OCI-LY3 (cell line): ENCODE results near the gene FAM185A.
A peak's percentile ranks its signal among the peaks of the same experiment; 100 is the strongest.
"Not testable (repeated sequence)": the region's sequence is repeated elsewhere in the genome, so short reads cannot be mapped to it uniquely, and the experiment has no call there.

Experiments
- H2AFZ ChIP-seq: fragments of 200-600, 300-600 bp; shearing (Covaris generic); 2 replicates; pipeline ENCODE4 v1.6.0; 2014; ENCODE audit warnings: antibody characterized with exemption, low read depth, low read length
- H3K27ac ChIP-seq: fragments of 200-600, 300-600 bp; sonication (generic); 2 replicates; pipeline ENCODE4 v1.5.1; 2014; ENCODE audit warnings: mild to moderate bottlenecking, low read length, moderate library complexity, mixed read lengths
- H3K27me3 ChIP-seq: fragments of 200-600, 300-600 bp; sonication (generic); 2 replicates; pipeline ENCODE4 v1.6.1; 2014; ENCODE audit warnings: low read depth, low read length, mixed read lengths
- H3K36me3 ChIP-seq: fragments of 200-600, 300-600 bp; sonication (generic); replicated peaks from 2 replicates; pipeline ENCODE3; 2014; ENCODE audit warnings: low read depth, low read length, mixed read lengths
- H3K4me1 ChIP-seq: fragments of 300-600, 200-600 bp; sonication (generic); 2 replicates; pipeline ENCODE4 v1.6.1; 2014; ENCODE audit warnings: low read length, mixed read lengths
- H3K4me2 ChIP-seq: fragments of 200-600, 300-600 bp; sonication (generic); 2 replicates; pipeline ENCODE4 v1.6.1; 2014; ENCODE audit warnings: low read length, mixed read lengths
- H3K4me3 ChIP-seq: fragments of 300-600, 200-600 bp; sonication (generic); 2 replicates; pipeline ENCODE4 v1.5.1; 2014; ENCODE audit warnings: antibody characterized with exemption, mild to moderate bottlenecking, low read length, moderate library complexity
- H3K79me2 ChIP-seq: fragments of 300-600, 200-600 bp; shearing (Covaris generic); 2 replicates; pipeline ENCODE4 v1.6.1; 2014; ENCODE audit warnings: mild to moderate bottlenecking, low read length, mixed read lengths
- H3K9ac ChIP-seq: fragments of 300-600, 200-600 bp; shearing (Covaris generic); 2 replicates; pipeline ENCODE4 v1.6.0; 2014; ENCODE audit warnings: mild to moderate bottlenecking, low read length, moderate library complexity
- H3K9me3 ChIP-seq: fragments of 200-600, 300-600 bp; shearing (Covaris generic); 2 replicates; pipeline ENCODE4 v1.6.1; 2014; ENCODE audit warnings: low read length, mixed read lengths; ENCODE audit not compliant: insufficient read depth
- H4K20me1 ChIP-seq: fragments of 200-600, 300-600 bp; sonication (generic); 2 replicates; pipeline ENCODE4 v1.6.1; 2016; ENCODE audit warnings: low read length, mixed read lengths; ENCODE audit not compliant: insufficient read depth
- TF ChIP-seq, protein P1 (sequence below): fragments of 200-600, 300-600 bp; sonication (generic); IDR thresholded peaks from 2 replicates; pipeline ENCODE4 v1.5.1; 2014; ENCODE audit warnings: antibody characterized with exemption, low read length, low read depth

Gene FAM185A

GRCh38 chr7:102742002-102742771 is 6.6 kb upstream of the FAM185A start:
- H3K79me2 ChIP-seq, H4K20me1 ChIP-seq, H3K4me1 ChIP-seq, H3K27me3 ChIP-seq, H3K4me3 ChIP-seq, H3K27ac ChIP-seq, H2AFZ ChIP-seq, H3K36me3 ChIP-seq, H3K4me2 ChIP-seq, H3K9ac ChIP-seq, H3K9me3 ChIP-seq: not testable (repeated sequence)

- not testable (repeated sequence) for H3K27ac ChIP-seq, H3K27me3 ChIP-seq, H3K79me2 ChIP-seq, H3K4me2 ChIP-seq, H3K4me3 ChIP-seq, H3K9me3 ChIP-seq, H3K36me3 ChIP-seq, H3K4me1 ChIP-seq, H2AFZ ChIP-seq, H4K20me1 ChIP-seq, H3K9ac ChIP-seq
Measured at GRCh38 chr7:102743861-102744260, 4.9 kb upstream of the FAM185A start.

GRCh38 chr7:102745494-102746288 is 3.1 kb upstream of the FAM185A start:
- H3K27ac ChIP-seq, H4K20me1 ChIP-seq, H3K79me2 ChIP-seq, H3K4me2 ChIP-seq, H2AFZ ChIP-seq, H3K36me3 ChIP-seq, H3K4me3 ChIP-seq, H3K9me3 ChIP-seq, H3K9ac ChIP-seq, H3K27me3 ChIP-seq: not testable (repeated sequence)
- peaks cover 12% of the 10 kb centered on the region for H3K4me1 ChIP-seq
- TF ChIP-seq, protein P1, sequence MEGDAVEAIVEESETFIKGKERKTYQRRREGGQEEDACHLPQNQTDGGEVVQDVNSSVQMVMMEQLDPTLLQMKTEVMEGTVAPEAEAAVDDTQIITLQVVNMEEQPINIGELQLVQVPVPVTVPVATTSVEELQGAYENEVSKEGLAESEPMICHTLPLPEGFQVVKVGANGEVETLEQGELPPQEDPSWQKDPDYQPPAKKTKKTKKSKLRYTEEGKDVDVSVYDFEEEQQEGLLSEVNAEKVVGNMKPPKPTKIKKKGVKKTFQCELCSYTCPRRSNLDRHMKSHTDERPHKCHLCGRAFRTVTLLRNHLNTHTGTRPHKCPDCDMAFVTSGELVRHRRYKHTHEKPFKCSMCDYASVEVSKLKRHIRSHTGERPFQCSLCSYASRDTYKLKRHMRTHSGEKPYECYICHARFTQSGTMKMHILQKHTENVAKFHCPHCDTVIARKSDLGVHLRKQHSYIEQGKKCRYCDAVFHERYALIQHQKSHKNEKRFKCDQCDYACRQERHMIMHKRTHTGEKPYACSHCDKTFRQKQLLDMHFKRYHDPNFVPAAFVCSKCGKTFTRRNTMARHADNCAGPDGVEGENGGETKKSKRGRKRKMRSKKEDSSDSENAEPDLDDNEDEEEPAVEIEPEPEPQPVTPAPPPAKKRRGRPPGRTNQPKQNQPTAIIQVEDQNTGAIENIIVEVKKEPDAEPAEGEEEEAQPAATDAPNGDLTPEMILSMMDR = peak; percentile 24; the same call in 1 of the 2 replicates

- H3K9ac ChIP-seq = peak overlapping the region; percentile 74; the same call in 1 of the 2 replicates
- H2AFZ ChIP-seq, H3K9me3 ChIP-seq: not testable (repeated sequence)
Measured at GRCh38 chr7:102749445-102749786, 617 bp downstream of the FAM185A start.

DNA sequence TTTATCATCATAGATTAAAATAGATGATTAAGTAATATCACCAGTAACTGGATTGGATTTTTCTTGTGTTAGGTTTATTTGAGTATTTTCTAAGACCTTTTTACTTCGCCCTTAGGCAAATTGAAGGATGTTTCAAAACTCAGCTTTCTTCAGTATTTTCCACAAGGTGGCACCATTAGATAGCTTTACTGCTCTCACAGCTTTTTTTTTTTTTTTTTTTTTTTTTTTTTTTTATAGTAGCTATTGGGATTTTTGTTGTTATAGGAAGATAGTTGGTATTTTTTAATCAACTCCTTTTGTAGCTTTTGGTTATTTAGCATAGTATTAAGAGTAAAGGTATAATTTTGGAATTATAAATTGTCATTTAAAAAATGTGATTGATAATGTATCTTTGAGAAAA is 9.4 kb downstream of the FAM185A start:
- not testable (repeated sequence) for H3K4me2 ChIP-seq, H3K36me3 ChIP-seq, H3K79me2 ChIP-seq, H4K20me1 ChIP-seq, H3K4me1 ChIP-seq, H3K27me3 ChIP-seq, H3K4me3 ChIP-seq, H3K27ac ChIP-seq, H3K9ac ChIP-seq, H2AFZ ChIP-seq, H3K9me3 ChIP-seq
- TF ChIP-seq, protein P1 = peak; percentile 34

More at GRCh38 chr7:102749445-102749786, 617 bp downstream of the FAM185A start:
- peak overlapping the region; percentile 70 for H3K4me2 ChIP-seq
- not testable (repeated sequence) for H3K27me3 ChIP-seq, H3K4me1 ChIP-seq, H3K27ac ChIP-seq, H4K20me1 ChIP-seq, H3K36me3 ChIP-seq, H3K79me2 ChIP-seq
- peak overlapping the region; percentile 83 for H3K4me3 ChIP-seq

DNA sequence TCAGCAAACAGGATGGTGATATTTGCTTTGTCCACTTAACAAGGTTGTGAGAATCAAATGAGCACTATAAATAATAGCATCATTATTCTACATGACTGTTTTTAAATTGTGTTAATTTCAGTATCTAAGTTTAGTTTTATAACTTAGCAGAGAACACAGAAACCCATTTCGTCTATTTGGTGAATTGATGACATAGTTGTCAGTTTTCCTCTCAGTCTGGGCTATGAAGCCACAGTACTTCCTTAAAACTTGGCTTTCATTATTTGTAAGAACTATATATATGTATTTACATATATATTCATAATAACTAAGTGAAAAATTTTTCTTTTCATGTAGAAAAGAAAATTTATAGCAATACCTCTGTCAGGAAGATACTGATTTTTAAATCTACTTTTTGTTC is 11.1 kb downstream of the FAM185A start:
- not testable (repeated sequence) for H3K4me1 ChIP-seq, H3K36me3 ChIP-seq, H3K4me3 ChIP-seq, H3K27me3 ChIP-seq, H3K79me2 ChIP-seq, H2AFZ ChIP-seq, H3K9me3 ChIP-seq, H3K27ac ChIP-seq, H3K9ac ChIP-seq, H4K20me1 ChIP-seq
- H3K4me2 ChIP-seq = peak overlapping the region; percentile 50

GRCh38 chr7:102761234-102761633 is 12.4 kb downstream of the FAM185A start:
- not testable (repeated sequence) for H3K4me2 ChIP-seq

GRCh38 chr7:102763295-102763905 is 14.6 kb downstream of the FAM185A start:
- not testable (repeated sequence) for H3K4me1 ChIP-seq, H3K9ac ChIP-seq, H3K27me3 ChIP-seq, H3K9me3 ChIP-seq, H4K20me1 ChIP-seq, H2AFZ ChIP-seq, H3K27ac ChIP-seq, H3K4me3 ChIP-seq, H3K4me2 ChIP-seq, H3K79me2 ChIP-seq, H3K36me3 ChIP-seq

More at GRCh38 chr7:102761234-102761633, 12.4 kb downstream of the FAM185A start:
- H3K79me2 ChIP-seq, H3K36me3 ChIP-seq, H3K27ac ChIP-seq, H3K9ac ChIP-seq, H3K4me3 ChIP-seq, H2AFZ ChIP-seq, H4K20me1 ChIP-seq, H3K27me3 ChIP-seq, H3K9me3 ChIP-seq, H3K4me1 ChIP-seq: not testable (repeated sequence)
